CD4-positive, CD25-positive, alpha-beta regulatory T cell (primary cell): ENCODE results near the gene BBS9. TPM values are rescaled to one million over a fixed set of nuclear protein-coding genes. Genes with fewer than 3 reads are reported as not detected.

Source experiments
- ATAC-seq, 2 donors: fragments of 150-1000 bp; cut with Tn5 transposase; one replicate each; pipeline ENCODE4 v1.10.0; 2021; ENCODE audit warnings: low read depth in 2 of 2, moderate number of reproducible peaks in 2 of 2, moderate library complexity in 1 of 2
- DNase-seq, 3 donors: peaks; one replicate each; pipeline versions ENCODE4 v3.0.0 to v3.0.0-alpha.2; 2012 to 2022; ENCODE audit warnings: mixed read lengths in 1 of 3
- H3K27ac ChIP-seq: one replicate; pipeline ENCODE4 v1.7.0; 2013; ENCODE audit warnings: mild to moderate bottlenecking, low read length; ENCODE audit not compliant: insufficient read depth, poor library complexity, severe bottlenecking
- H3K27me3 ChIP-seq: one replicate; pipeline ENCODE4 v1.7.0; 2013; ENCODE audit warnings: low read length; ENCODE audit not compliant: control insufficient read depth, insufficient read depth
- H3K36me3 ChIP-seq: one replicate; pipeline ENCODE4 v1.7.0; 2013; ENCODE audit warnings: mild to moderate bottlenecking, low read length, moderate library complexity; ENCODE audit not compliant: control insufficient read depth, insufficient read depth
- H3K4me1 ChIP-seq: 2 replicates; pipeline ENCODE4 v1.7.0; 2013; ENCODE audit warnings: mild to moderate bottlenecking, low read length; ENCODE audit not compliant: insufficient read depth, control insufficient read depth, poor library complexity, severe bottlenecking
- H3K4me3 ChIP-seq: one replicate; pipeline ENCODE4 v1.7.0; 2013; ENCODE audit warnings: low read depth, mild to moderate bottlenecking, low read length, moderate library complexity
- H3K9me3 ChIP-seq, 2 experiments: 1 replicate in 1 of 2; 2 replicates in 1 of 2; pipeline ENCODE4 v1.7.0; 2013; ENCODE audit warnings: low read length in 2 of 2, mild to moderate bottlenecking in 1 of 2, moderate library complexity in 1 of 2; ENCODE audit not compliant: control insufficient read depth in 2 of 2
- H3K27ac Mint-ChIP-seq, 3 donors: one replicate each; pipeline ENCODE4 v1.8.0; 2020 to 2022; ENCODE audit warnings: mild to moderate bottlenecking in 3 of 3, mixed read lengths in 3 of 3, moderate library complexity in 2 of 3
- H3K27me3 Mint-ChIP-seq: one replicate; pipeline ENCODE4 v1.8.0; 2022; ENCODE audit warnings: mild to moderate bottlenecking, mixed read lengths
- H3K36me3 Mint-ChIP-seq: one replicate; pipeline ENCODE4 v1.8.0; 2020; ENCODE audit warnings: mixed read lengths
- H3K4me1 Mint-ChIP-seq, 4 donors: one replicate each; pipeline ENCODE4 v1.8.0; 2020 to 2022; ENCODE audit warnings: mixed read lengths in 4 of 4, mild to moderate bottlenecking in 1 of 4
- H3K4me3 Mint-ChIP-seq, 4 donors: one replicate each; pipeline ENCODE4 v1.8.0; 2020 to 2022; ENCODE audit warnings: mild to moderate bottlenecking in 4 of 4, mixed read lengths in 4 of 4, moderate library complexity in 3 of 4
- H3K9me3 Mint-ChIP-seq, 7 donors: one replicate each; pipeline ENCODE4 v1.8.0; 2020 to 2022; ENCODE audit warnings: mixed read lengths in 7 of 7, mild to moderate bottlenecking in 3 of 7, moderate library complexity in 2 of 7
- polyA plus RNA-seq, 4 donors: library from polyadenylated mRNA; unstranded; fragments of 300-500 nt; fragmentation: Illumina TruSeq; gene quantifications; one replicate each; pipeline ENCODE4 v1.2.3, GENCODE V29; 2021
- total RNA-seq: library from RNA; stranded (reverse); gene quantifications from one replicate; pipeline ENCODE4 v1.2.3, GENCODE V29; 2022

The BBS9 gene
- total and polyA plus RNA-seq, 5 donors from 2014 or later: 8.1 to 18.7 (median 13.2) TPM

DNA sequence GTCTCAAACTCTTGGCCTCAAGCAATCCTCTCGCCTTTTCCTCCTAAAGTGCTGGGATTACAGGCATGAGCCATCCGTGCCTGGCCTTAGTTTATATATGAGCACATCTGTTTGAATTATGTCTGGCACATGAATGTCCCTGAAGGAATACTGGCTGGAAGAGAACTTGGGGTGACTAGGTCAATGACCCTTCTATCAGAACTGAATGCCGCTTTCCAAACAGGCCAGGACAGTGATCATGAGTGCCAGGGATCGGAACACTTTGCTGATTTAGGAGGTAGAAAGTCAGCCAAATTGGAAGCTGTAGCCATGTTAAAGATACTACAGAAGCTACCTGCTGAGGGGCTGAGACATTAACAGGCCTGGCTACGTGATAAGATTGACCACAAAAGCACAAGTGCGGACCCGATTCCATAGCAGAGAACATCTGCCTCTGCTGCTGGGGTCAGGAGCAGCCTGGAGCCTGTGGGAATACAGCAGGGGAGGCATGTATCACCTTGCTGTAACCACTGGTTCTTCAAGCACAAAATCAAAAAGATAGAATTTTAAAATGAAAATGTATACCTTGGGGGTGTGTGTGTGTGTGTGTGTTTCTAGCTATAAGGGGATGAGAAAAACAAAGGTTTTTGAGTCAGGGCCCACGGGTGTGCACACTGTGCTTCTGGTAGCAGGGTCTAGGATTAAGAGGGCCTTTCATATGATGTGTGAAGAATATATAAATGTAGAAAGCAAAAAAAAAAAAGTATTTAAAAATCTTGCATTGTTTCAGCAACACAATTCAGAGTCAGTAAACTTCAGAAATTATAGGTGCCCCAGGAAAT lies 293.7 kb downstream of the BBS9 start:
- Histone ChIP-seq H3K9me3 (no peaks in the 10 kb centered on the region), H3K4me1 (no peaks in the 10 kb centered on the region), H3K4me3 (no peak overlapping the region), H3K27me3 (no peaks in the 10 kb centered on the region), H3K27ac (no peak overlapping the region), H3K36me3 (no peaks in the 10 kb centered on the region)
- H3K36me3 Mint-ChIP-seq: no peaks in the 10 kb centered on the region
- no peaks in the 10 kb centered on the region for H3K27me3 Mint-ChIP-seq
- H3K4me3 Mint-ChIP-seq: no peak overlapping the region
- no peaks in the 10 kb centered on the region for H3K9me3 Mint-ChIP-seq
- peak overlapping the region in 1 of 3 donors; percentile 49 for H3K27ac Mint-ChIP-seq
- no peak for DNase-seq
- no peak for ATAC-seq
- peaks cover 0 to 2% (median 0%) of the 10 kb centered on the region in 4 donors for H3K4me1 Mint-ChIP-seq

DNA sequence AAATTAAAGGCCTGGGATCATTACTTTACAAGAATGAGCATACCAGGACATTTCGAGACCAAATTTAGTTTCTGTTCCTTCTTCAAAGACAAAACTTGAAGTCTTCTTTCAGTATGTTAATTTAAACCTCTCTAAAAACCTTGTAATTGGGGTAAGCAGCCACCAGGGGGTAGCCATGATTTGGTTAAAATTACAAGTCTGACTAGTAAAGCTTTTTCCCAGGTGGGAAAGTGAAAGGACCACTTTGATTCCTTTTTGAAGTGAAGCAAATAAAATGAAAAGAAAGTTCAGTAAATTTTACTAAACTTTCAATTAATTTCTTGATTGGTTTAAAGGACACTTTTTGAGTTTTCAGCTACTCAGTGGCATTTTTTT lies 294.3 kb downstream of the BBS9 start:
- Mint-ChIP-seq H3K4me3 (no peak overlapping the region), H3K36me3 (no peaks in the 10 kb centered on the region), H3K27ac (no peak overlapping the region), H3K4me1 (peaks cover 0 to 2% (median 0%) of the 10 kb centered on the region in 4 donors), H3K27me3 (no peaks in the 10 kb centered on the region), H3K9me3 (no peaks in the 10 kb centered on the region)
- ATAC-seq: no peak
- no peaks in the 10 kb centered on the region for H3K27me3 ChIP-seq
- DNase-seq: peak in 1 of 3 donors; percentile 38
- no peak overlapping the region for H3K27ac ChIP-seq
- H3K4me3 ChIP-seq: no peak overlapping the region
- no peaks in the 10 kb centered on the region for H3K9me3 ChIP-seq
- H3K36me3 ChIP-seq: no peaks in the 10 kb centered on the region
- no peaks in the 10 kb centered on the region for H3K4me1 ChIP-seq

DNA sequence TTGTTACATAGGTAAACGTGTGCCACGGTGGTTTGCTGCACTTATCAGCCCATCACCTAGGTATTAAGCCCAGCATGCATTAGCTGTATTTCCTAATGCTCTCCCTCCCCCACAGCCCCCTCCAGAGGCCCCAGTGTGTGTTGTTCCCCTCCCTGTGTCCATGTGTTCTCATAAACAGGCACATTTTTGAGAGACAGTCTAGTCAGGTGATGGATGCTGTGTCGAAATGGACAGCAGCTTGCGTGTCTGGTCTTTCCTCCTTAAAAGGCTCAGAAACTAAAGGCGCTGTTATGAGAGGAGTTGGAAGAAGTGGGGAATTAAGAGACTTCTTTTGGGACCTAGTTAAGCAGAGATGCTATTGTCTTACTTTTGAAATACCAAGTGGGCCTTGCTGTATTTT lies 296.0 kb downstream of the BBS9 start:
- Histone ChIP-seq H3K4me1 (no peaks in the 10 kb centered on the region), H3K4me3 (no peak overlapping the region), H3K27ac (no peak overlapping the region), H3K9me3 (no peaks in the 10 kb centered on the region), H3K27me3 (no peaks in the 10 kb centered on the region), H3K36me3 (no peaks in the 10 kb centered on the region)
- Mint-ChIP-seq H3K27me3 (no peaks in the 10 kb centered on the region), H3K36me3 (no peaks in the 10 kb centered on the region), H3K9me3 (no peaks in the 10 kb centered on the region), H3K27ac (peak overlapping the region in 1 of 3 donors; percentile 6), H3K4me1 (peaks cover 0 to 2% (median 0%) of the 10 kb centered on the region in 4 donors), H3K4me3 (no peak overlapping the region)
- DNase-seq (no peak), ATAC-seq (no peak)

DNA sequence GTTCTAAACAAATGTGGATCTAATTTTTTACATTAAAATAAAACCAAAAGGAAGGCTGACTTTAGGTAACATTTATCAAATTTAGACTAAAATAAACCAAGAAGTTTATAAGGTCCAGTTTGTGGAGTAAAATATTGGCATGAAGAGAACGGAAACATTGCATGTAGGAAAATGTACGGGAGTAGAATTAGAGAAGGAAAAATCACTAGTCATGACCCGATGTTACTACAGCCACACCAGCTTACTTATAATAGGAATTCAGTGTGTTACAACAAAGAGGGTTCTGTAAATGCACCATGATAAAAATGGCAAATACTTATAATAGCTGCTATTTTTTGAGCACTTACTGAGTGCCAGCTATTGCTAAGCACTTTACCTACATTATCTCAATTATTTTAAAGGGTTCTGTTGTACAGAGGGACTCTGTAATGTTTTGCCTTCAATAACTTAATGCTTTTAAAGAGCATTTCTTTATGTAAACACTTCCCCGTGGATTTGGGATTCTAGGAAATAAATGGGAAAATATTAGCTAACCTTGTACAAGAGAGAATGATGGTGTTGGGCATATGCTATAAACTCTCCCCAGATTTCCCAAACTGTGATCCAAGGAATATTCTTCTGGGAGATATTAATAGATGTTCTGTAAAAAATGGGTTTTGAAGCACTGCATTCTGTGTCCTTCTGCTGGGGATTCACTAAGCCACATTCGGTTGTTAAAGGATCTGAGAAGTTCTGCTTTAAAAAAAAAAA lies 296.7 kb downstream of the BBS9 start:
- no peaks in the 10 kb centered on the region for H3K9me3 ChIP-seq

GRCh38 chr7:33428415-33428814 lies 299.1 kb downstream of the BBS9 start:
- Mint-ChIP-seq H3K4me1 (peaks cover 0 to 2% (median 0%) of the 10 kb centered on the region in 4 donors), H3K36me3 (no peaks in the 10 kb centered on the region), H3K4me3 (no peak overlapping the region), H3K27ac (no peak overlapping the region), H3K9me3 (no peaks in the 10 kb centered on the region), H3K27me3 (no peaks in the 10 kb centered on the region)
- Histone ChIP-seq H3K4me1 (no peaks in the 10 kb centered on the region), H3K27ac (no peak overlapping the region), H3K36me3 (no peaks in the 10 kb centered on the region), H3K4me3 (no peak overlapping the region), H3K9me3 (no peaks in the 10 kb centered on the region), H3K27me3 (no peaks in the 10 kb centered on the region)
- no peak for DNase-seq
- no peak for ATAC-seq

More for the DNA sequence above, 296.7 kb downstream of the BBS9 start:
- DNase-seq (no peak), ATAC-seq (no peak)
- Mint-ChIP-seq H3K9me3 (no peaks in the 10 kb centered on the region), H3K4me3 (no peak overlapping the region), H3K36me3 (no peaks in the 10 kb centered on the region), H3K27ac (peak overlapping the region in 1 of 3 donors; percentile 20), H3K27me3 (no peaks in the 10 kb centered on the region), H3K4me1 (peaks cover 0 to 2% (median 0%) of the 10 kb centered on the region in 4 donors)
- H3K36me3 ChIP-seq: no peaks in the 10 kb centered on the region
- no peaks in the 10 kb centered on the region for H3K4me1 ChIP-seq
- no peak overlapping the region for H3K27ac ChIP-seq
- H3K4me3 ChIP-seq: no peak overlapping the region
- no peaks in the 10 kb centered on the region for H3K27me3 ChIP-seq

DNA sequence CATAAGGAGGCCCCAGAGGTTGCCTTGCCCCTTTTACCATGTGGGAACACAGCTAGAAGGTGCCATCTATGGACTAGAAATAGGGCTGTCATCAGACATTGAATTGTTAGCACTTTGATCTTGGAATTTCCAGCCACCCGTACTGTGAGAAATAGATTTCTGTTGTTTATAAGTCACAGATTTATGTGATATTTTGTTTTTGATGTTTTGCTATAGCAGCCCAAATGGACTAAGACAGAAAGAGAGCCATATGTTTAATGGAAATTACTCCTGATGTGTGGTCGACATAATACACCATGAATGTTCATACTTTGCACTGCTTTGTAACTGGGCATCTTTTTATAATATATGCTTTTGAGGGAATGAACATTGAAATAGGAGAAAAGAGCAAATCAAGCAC lies 302.2 kb downstream of the BBS9 start:
- Histone ChIP-seq H3K36me3 (no peaks in the 10 kb centered on the region), H3K4me3 (no peak overlapping the region), H3K27me3 (no peaks in the 10 kb centered on the region), H3K4me1 (no peaks in the 10 kb centered on the region), H3K27ac (no peak overlapping the region), H3K9me3 (no peaks in the 10 kb centered on the region)
- Mint-ChIP-seq H3K4me1 (peaks cover 0 to 2% (median 0%) of the 10 kb centered on the region in 4 donors), H3K36me3 (no peaks in the 10 kb centered on the region), H3K9me3 (no peaks in the 10 kb centered on the region), H3K27me3 (no peaks in the 10 kb centered on the region), H3K4me3 (no peak overlapping the region), H3K27ac (no peak overlapping the region)
- DNase-seq: no peak
- ATAC-seq: no peak

GRCh38 chr7:33432821-33433220 lies 303.5 kb downstream of the BBS9 start:
- no peaks in the 10 kb centered on the region for H3K36me3 Mint-ChIP-seq
- DNase-seq: no peak
- ATAC-seq: no peak
- no peak overlapping the region for H3K27ac Mint-ChIP-seq
- Histone ChIP-seq H3K36me3 (no peaks in the 10 kb centered on the region), H3K27me3 (no peaks in the 10 kb centered on the region), H3K4me1 (no peaks in the 10 kb centered on the region), H3K4me3 (no peak overlapping the region), H3K27ac (no peak overlapping the region), H3K9me3 (no peaks in the 10 kb centered on the region)
- H3K4me3 Mint-ChIP-seq: no peak overlapping the region
- H3K27me3 Mint-ChIP-seq: no peaks in the 10 kb centered on the region
- peaks cover 0 to 2% (median 0%) of the 10 kb centered on the region in 4 donors for H3K4me1 Mint-ChIP-seq
- H3K9me3 Mint-ChIP-seq: no peaks in the 10 kb centered on the region
